GM19351 (cell line): Measurements from ENCODE around the gene OR1C1.
"Not testable (repeated sequence)": the region's sequence is repeated elsewhere in the genome, so short reads cannot be mapped to it uniquely, and the experiment has no call there.

ENCODE experiments used
- ATAC-seq: cut with Tn5 transposase; IDR thresholded peaks from one replicate; pipeline ENCODE4 v1.9.1; 2021; ENCODE audit warnings: mild to moderate bottlenecking, moderate library complexity; ENCODE audit not compliant: unreplicated experiment

Gene OR1C1

DNA sequence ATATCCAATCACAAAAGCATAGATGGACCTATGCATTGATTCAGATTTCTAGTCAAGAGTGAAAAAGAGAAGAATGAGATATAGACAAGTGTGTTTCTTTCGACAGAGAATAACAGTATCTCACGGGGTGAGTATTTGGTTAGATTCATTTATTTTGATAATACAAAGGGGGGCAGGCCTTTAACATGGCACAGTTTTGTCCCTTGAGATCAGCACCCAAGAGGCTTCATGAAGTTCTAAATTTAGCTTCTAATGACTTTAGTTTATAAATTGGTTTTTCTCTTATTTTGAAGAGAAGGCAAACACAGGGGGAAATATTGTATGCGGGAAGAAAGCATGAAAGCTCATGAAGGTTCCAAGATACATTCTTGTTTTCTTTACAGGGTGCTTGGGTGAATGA is at the start of gene OR1C1:
TSS of gene OR1C1 (minus strand) at position 101 of the 400 bp plus-strand sequence. CDS start 2,150 bp downstream, outside the sequence.
- no peak for ATAC-seq

DNA sequence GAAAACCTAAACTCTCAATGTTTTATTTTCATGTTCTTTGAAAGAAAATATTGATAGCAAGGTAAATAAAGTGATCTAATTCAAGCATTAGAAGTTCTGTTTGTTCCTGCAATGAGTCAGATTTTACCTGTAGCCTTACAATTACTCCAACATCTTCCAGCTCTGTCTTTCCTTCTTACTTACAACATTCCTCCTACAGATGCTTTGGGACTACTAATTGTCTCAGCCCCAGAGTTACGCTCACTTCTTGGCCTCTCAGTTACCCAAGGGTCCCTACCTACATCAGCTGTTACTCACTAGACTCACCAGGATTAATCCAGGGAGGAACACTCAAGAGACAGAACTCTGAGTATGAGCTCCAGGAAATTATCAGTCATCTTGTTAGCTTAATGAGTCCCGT is 37.2 kb upstream of the OR1C1 start:
- no peak for ATAC-seq

DNA sequence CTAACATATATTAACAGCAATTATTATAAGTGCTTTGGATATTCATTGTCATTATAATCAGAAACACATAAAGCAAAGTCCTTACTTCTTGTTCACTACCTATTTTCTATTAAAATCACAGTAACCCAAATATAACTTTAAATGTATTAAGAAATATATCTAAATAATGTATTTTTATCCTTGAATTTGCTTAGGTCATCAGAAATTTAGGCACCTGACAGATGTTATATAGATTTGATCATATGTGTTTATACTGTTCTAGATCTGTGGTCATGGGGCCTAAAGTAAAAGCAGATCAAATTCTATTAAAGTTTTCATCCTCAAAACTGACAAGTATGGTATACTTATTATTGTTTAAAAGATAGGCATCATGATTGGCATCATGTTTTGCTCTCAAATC is 9.2 kb upstream of the OR1C1 start:
- no peak for ATAC-seq

DNA sequence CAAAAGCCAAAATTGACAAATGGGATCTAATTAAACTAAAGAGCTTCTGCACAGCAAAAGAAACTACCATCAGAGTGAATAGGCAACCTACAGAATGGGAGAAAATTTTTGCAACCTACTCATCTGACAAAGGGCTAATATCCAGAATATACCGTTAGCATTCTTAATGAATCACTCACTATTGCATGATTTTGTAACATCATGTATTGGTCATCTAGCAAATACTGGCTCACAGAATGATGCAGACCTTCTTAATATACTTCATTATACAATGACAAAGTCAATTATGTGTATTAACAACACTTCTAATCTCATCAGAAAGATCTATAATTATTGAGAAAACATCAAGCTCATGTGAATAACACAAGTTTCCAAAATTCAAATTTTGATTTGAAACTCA is 6.0 kb downstream of the OR1C1 start:
- not testable (repeated sequence) for ATAC-seq

- no peak for ATAC-seq
Measured at GRCh38 chr1:247749870-247750269, 10.5 kb downstream of the OR1C1 start.

DNA sequence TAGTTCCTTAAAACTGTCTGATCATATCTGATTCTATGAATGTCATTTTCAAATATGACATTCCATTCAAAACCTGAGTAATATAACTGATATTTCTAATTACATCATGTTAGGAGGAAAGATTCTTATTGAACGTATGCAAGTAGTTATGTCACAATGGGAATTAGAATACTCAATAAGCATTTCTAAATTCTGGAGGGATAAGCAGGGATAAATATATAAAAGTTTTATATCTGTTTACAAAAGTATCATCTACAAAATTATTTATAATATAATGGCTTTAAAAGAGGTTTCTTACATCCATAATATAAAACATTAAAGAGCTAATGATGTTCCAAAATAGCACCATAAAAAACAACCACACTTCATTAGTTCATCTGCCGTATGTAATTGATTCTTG is 12.3 kb downstream of the OR1C1 start, which contains the start of gene OR14A2:
TSS of gene OR14A2 (minus strand) at position 101 of the 400 bp plus-strand sequence.
- ATAC-seq = no peak

GRCh38 chr1:247747616-247748015 is 12.7 kb downstream of the OR1C1 start:
- no peak for ATAC-seq

GRCh38 chr1:247746391-247746935 is 13.9 kb downstream of the OR1C1 start:
- ATAC-seq = no peak

- not testable (repeated sequence) for ATAC-seq
Measured at GRCh38 chr1:247742215-247742760, 18.1 kb downstream of the OR1C1 start.

DNA sequence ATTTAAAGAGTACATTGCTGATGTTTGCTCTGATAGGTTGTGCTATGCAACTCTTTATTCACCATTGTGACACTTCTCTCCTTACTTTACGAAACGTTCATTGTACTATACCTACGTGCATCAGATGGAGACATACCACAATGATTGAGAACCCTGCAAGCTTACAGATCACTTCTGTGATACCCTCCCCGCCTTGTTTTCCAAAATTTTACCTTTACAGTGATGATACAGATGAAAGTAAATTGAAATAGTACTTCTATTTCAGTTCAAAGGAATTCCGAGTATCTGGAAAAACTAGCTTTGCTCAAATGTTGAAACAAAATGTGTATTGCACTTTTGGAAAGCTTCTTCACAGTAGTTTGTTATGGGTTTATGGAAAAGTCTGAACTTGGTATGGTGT is 18.6 kb downstream of the OR1C1 start:
- no peak for ATAC-seq

DNA sequence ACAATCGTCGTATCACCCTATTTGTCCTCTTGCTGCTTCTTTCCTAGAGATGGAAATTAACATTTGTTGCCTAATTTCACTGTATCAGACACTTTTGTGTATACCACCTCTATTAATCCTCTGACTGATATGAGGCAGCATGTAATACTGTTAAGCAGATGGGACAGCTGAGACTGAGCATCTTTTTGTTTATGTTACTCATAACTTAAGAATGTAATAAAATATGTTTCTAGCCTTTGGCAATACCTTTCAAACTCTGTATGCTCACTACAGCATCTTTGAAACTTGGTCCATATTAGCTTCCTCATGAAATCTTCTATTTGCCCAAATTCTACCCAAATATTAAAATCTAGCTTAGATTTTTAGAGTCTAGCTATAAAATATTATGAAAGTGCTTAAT is 19.6 kb downstream of the OR1C1 start:
- no peak for ATAC-seq

GRCh38 chr1:247738315-247738714 is 22.0 kb downstream of the OR1C1 start, which contains the start of gene OR14K1:
OR14K1 (plus strand) TSS chr1:247738615; CDS start chr1:247738615, 0 bp downstream.
- no peak for ATAC-seq

DNA sequence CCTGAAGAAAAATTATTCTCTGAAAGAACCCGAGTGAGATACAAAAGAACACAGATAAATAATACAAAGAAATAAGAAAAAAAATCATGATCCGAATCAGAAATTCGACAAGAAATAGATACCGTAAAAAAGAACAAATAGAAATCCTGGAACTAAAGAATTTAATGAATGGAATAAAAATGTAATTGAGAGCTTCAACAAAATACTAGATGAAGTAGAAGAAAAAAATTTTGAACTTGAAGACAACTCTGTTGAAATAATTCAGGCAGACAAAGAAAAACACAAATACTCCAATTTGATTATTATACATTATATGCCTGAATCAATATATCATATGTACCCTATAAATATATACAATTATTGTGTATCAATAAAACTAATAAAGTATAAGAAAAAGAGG is 39.1 kb downstream of the OR1C1 start:
- no peak for ATAC-seq

DNA sequence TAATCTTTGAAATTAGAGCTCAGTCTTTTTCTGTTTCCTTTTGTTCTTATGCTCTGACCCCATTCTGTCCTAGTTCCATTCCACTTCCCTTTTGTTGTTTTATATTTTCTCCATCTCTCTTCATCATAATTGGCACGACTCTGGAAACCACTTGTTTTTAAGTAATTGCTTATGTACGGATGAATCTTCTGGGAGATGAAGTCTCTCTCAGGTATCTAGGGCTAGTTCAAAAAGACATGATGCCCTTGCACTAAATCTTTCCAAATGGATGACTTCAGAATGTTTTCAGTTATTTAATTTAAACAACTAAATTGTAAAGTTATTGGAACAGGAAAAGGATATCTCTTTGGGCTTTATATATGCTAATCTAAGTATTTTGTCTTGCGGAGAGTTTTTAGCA is 43.8 kb downstream of the OR1C1 start, which contains the start of gene OR6F1:
TSS of gene OR6F1 (minus strand) at position 101 of the 400 bp plus-strand sequence. CDS start 3,891 bp downstream, outside the sequence.
- ATAC-seq = no peak

- ATAC-seq = no peak
Measured at GRCh38 chr1:247713753-247714152, 46.6 kb downstream of the OR1C1 start.

DNA sequence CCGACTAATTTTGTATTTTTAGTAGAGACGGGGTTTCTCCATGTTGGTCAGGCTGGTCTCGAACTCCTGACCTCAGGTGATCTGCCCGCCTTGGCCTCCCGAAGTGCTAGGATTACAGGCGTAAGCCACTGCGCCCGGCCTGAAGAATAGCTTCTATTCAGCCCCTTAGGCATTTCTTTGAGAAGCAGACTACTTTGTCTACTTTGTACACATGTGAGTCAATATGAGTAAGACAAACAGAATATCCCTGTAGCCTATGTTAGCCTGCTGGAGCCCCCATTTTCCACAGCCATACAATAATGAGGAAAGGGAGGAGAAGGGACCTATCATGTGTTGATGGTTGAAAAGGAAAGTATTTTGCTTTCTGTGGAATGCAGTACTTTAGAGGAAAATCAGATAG is 49.7 kb downstream of the OR1C1 start:
- not testable (repeated sequence) for ATAC-seq
